Heart left ventricle (tissue), 16 donors: ENCODE results near the gene CEBPZOS. TPM values are rescaled to one million over a fixed set of nuclear protein-coding genes. Genes with fewer than 3 reads are reported as not detected.

Source experiments
- ATAC-seq, 4 donors: fragments of 200-7000 bp; cut with Tn5 transposase; one replicate each; pipeline ENCODE4 v1.9.1; 2020 to 2022; ENCODE audit warnings: moderate library complexity in 4 of 4, mild to moderate bottlenecking in 3 of 4, moderate number of reproducible peaks in 1 of 4
- DNase-seq, 5 donors: peaks; one replicate each; pipeline ENCODE4 v3.0.0-alpha.2; 2020
- H3K27ac ChIP-seq, 12 donors: fragments of 200-600 bp; sonication (generic) in 4 of 12; one replicate each; pipeline versions ENCODE4 v1.5.0 to v1.8.0; 2016 to 2022; ENCODE audit warnings: mild to moderate bottlenecking in 2 of 12
- H3K27me3 ChIP-seq, 9 donors: fragments of 200-600 bp; sonication (generic) in 2 of 9; one replicate each; pipeline versions ENCODE4 v1.5.1 to v1.8.0; 2016 to 2022; ENCODE audit warnings: mild to moderate bottlenecking in 3 of 9
- H3K36me3 ChIP-seq, 9 donors: fragments of 200-600 bp; sonication (generic) in 2 of 9; one replicate each; pipeline versions ENCODE4 v1.5.0 to v1.8.0; 2018 to 2022; ENCODE audit warnings: mild to moderate bottlenecking in 2 of 9
- H3K4me1 ChIP-seq, 12 donors: fragments of 200-600 bp; sonication (generic) in 4 of 12; one replicate each; pipeline versions ENCODE4 v1.5.0 to v1.8.0; 2016 to 2022; ENCODE audit warnings: mild to moderate bottlenecking in 3 of 12
- H3K4me3 ChIP-seq, 12 donors: fragments of 200-600 bp; sonication (generic) in 4 of 12; one replicate each; pipeline versions ENCODE4 v1.5.0 to v1.8.0; 2017 to 2022; ENCODE audit warnings: mild to moderate bottlenecking in 9 of 12, moderate library complexity in 4 of 12
- H3K9me3 ChIP-seq, 12 donors: fragments of 200-600 bp; sonication (generic) in 4 of 12; one replicate each; pipeline versions ENCODE4 v1.5.0 to v1.8.0; 2016 to 2022; ENCODE audit warnings: mild to moderate bottlenecking in 1 of 12
- POLR2A ChIP-seq, 2 donors: fragments of 450-650 bp; IDR thresholded peaks; one replicate each; pipeline ENCODE4 v1.6.1; 2017; ENCODE audit warnings: antibody characterized with exemption in 2 of 2, mild to moderate bottlenecking in 2 of 2, moderate library complexity in 2 of 2
- WGBS, 4 donors: extraction: QIAGEN DNeasy Blood & Tissue Kit in 2 of 4; methylation state at CpG; one replicate each; pipeline versions ENCODE4 v1.1.5 to v1.1.7; 2013 to 2018; 5-methylcytosine and 5-hydroxymethylcytosine counted together
- intact Hi-C, 10 donors: fragments of 100-400 bp; cut with DNase I; formaldehyde crosslinking; loops; one replicate each; pipeline versions ENCODE4 v1.11.1 to v1.14.2; 2022
- polyA plus RNA-seq, 2 donors: library from polyadenylated mRNA; stranded (reverse); fragments of 200-250 nt; gene quantifications; one replicate each; pipeline ENCODE4 v1.2.3, GENCODE V29; 2013
- total RNA-seq, 9 donors: library from RNA; depleted of rRNA in 2 of 9; stranded (reverse); fragments of >200 nt in 2 of 9; fragmentation: NEBNext Ultra II Directional in 3 of 9; extraction: Animal tissue kit (Norgen Biotek cat#: 25700) in 3 of 9; gene quantifications; one replicate each; pipeline versions ENCODE4 v1.1.0 to v1.2.4, GENCODE V29; 2016 to 2023
- TF ChIP-seq, protein P1 (sequence below), 12 donors: fragments of 200-600 bp; sonication (generic) in 4 of 12; IDR thresholded peaks; one replicate each; pipeline versions ENCODE4 v1.5.0 to v1.8.0; 2018 to 2022; ENCODE audit warnings: antibody characterized with exemption in 12 of 12, mild to moderate bottlenecking in 5 of 12
- donor health status: ischemic (EF 13 %, LVEDD 7.1; RV severe dilation, severe dysfunction).
- donor health status: healthy with polysubstance abuse.
- donor health status: DM: no; HTN: yes; CAD: no.
- donor health status: DM: no; HTN: no; CAD: no.
- donor health status: ischemic (EF 25% LVEDD 6.9; RV normal size, moderate dysfunction).
- donor health status: ischemic (EF 25% LVEDD 5.7; RV mildly dilated, moderate dysfunction).
- donor health status: healthy.
- donor health status: DM: yes; HTN: yes; CAD: no.
- donor health status: ischemic (EF 35%, LVEDD 5.7; RV mildly dilated, moderate dysfunction).
- donor health status: nonischemic (EF 11% LVEDD 7.7; RV severe dilation, severe dysfunction).
- donor health status: DM: yes; HTN: yes; CAD: no.
- donor health status: PGD.
- donor health status: ischemic (EF 29% LVEDD 5.4; RV normal size, mild dysfunction).
- donor health status: nonischemic (EF 23%, LVEDD 6.1; RV moderate dilation, normal function).

CEBPZOS gene
- total and polyA plus RNA-seq, 11 donors = 32.1 to 118 (median 54.2) TPM

GRCh38 chr2:37189452-37190153 is 6.7 kb upstream of the CEBPZOS start:
- ATAC-seq (peak in 1 of 4 donors; percentile 64), DNase-seq (no peak)
- intact Hi-C loops = no loop called here
- Histone ChIP-seq H3K36me3 (no peaks in the 10 kb centered on the region), H3K9me3 (no peaks in the 10 kb centered on the region), H3K27me3 (peaks cover 0 to 4% (median 0%) of the 10 kb centered on the region in 9 donors), H3K27ac (no peak overlapping the region), H3K4me3 (no peak overlapping the region), H3K4me1 (no peaks in the 10 kb centered on the region)
- TF ChIP-seq, protein P1, sequence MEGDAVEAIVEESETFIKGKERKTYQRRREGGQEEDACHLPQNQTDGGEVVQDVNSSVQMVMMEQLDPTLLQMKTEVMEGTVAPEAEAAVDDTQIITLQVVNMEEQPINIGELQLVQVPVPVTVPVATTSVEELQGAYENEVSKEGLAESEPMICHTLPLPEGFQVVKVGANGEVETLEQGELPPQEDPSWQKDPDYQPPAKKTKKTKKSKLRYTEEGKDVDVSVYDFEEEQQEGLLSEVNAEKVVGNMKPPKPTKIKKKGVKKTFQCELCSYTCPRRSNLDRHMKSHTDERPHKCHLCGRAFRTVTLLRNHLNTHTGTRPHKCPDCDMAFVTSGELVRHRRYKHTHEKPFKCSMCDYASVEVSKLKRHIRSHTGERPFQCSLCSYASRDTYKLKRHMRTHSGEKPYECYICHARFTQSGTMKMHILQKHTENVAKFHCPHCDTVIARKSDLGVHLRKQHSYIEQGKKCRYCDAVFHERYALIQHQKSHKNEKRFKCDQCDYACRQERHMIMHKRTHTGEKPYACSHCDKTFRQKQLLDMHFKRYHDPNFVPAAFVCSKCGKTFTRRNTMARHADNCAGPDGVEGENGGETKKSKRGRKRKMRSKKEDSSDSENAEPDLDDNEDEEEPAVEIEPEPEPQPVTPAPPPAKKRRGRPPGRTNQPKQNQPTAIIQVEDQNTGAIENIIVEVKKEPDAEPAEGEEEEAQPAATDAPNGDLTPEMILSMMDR (IDR thresholded peaks at IDR 0.05) = no peak
- no peak for TF ChIP-seq POLR2A (IDR thresholded peaks at IDR 0.05)
- WGBS, 4 donors = 73 to 86% (median 81%) methylated on average over 6 of the region's 6 CpGs

DNA sequence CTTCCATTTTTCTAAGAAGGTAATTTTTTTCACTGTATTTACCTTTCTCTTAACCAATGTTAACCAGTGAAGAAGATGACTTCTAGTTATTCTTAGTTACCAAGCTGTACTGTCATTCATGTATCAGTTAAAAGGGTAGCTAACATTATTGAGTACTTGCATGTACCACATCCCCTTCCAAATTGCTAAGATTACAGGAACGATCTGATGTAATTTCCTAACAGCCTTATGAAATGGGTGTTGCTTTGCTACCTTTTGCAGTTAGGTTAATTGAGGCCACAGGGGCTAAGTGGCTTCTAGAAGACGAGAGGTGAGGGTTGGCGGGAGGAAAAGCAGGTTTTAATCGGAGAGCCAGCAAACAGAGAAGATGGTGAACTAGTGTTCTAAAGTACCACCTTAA is 6.0 kb upstream of the CEBPZOS start:
- intact Hi-C loops = no loop called here
- WGBS, 4 donors = 83 to 88% (median 84%) methylated on average over 4 of the region's 4 CpGs
- no peaks in the 10 kb centered on the region for H3K36me3 ChIP-seq
- TF ChIP-seq POLR2A (IDR thresholded peaks at IDR 0.05) = no peak
- TF ChIP-seq, protein P1 (IDR thresholded peaks at IDR 0.05) = no peak
- no peak overlapping the region for H3K27ac ChIP-seq
- H3K4me1 ChIP-seq = no peaks in the 10 kb centered on the region
- no peaks in the 10 kb centered on the region for H3K9me3 ChIP-seq
- peaks cover 0 to 4% (median 0%) of the 10 kb centered on the region in 9 donors for H3K27me3 ChIP-seq
- ATAC-seq (no peak), DNase-seq (no peak)
- H3K4me3 ChIP-seq = no peak overlapping the region

DNA sequence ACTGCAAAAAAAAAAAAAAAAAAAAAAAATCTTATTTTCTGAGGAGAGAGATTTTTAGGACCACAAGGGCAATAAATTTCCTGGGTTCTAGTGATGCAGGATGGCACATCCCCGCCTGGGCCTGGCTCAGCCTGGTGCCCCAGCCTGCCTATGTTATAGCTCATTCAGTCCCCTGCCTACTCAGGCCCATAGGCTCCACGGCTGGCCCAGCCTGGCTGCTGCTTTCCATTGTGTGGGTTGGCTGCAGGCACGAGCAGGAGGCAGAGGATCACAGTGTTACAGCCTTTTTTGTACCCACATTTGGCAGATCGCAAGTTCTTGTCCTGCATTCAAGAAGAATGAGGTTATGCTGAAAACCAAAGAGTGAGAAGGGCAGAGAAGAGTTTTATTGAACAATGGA is 5.0 kb upstream of the CEBPZOS start:
- Histone ChIP-seq H3K4me1 (peaks cover 0 to 8% (median 0%) of the 10 kb centered on the region in 12 donors), H3K36me3 (no peaks in the 10 kb centered on the region), H3K27me3 (peaks cover 0 to 4% (median 0%) of the 10 kb centered on the region in 9 donors), H3K4me3 (no peak overlapping the region), H3K27ac (no peak overlapping the region), H3K9me3 (no peaks in the 10 kb centered on the region)
- intact Hi-C loops = no loop called here
- no peak for ATAC-seq
- WGBS, 4 donors = 75 to 88% (median 81%) methylated on average over 4 of the region's 4 CpGs
- DNase-seq = no peak
- no peak for TF ChIP-seq POLR2A (IDR thresholded peaks at IDR 0.05)
- TF ChIP-seq, protein P1 (IDR thresholded peaks at IDR 0.05) = no peak

GRCh38 chr2:37191747-37192146 is 4.5 kb upstream of the CEBPZOS start:
- peaks cover 0 to 2% (median 0%) of the 10 kb centered on the region in 9 donors for H3K27me3 ChIP-seq
- no peak overlapping the region for H3K27ac ChIP-seq
- no peaks in the 10 kb centered on the region for H3K36me3 ChIP-seq
- ATAC-seq (no peak), DNase-seq (no peak)
- no peak for TF ChIP-seq POLR2A (IDR thresholded peaks at IDR 0.05)
- TF ChIP-seq, protein P1 (IDR thresholded peaks at IDR 0.05) = no peak
- peaks cover 0 to 8% (median 0%) of the 10 kb centered on the region in 12 donors for H3K4me1 ChIP-seq
- intact Hi-C loops = no loop called here
- H3K4me3 ChIP-seq = no peak overlapping the region
- no peaks in the 10 kb centered on the region for H3K9me3 ChIP-seq
- 71 to 78% (median 77%) methylated on average over 6 of the region's 6 CpGs for WGBS, 4 donors
